Urothelium cell line (cell line): ENCODE data around the gene EIF4EBP2.
A peak's percentile ranks its signal among the peaks of the same experiment; 100 is the strongest.

Source experiments
- DNase-seq: peaks from one replicate; pipeline ENCODE4 v3.0.0; 2011; ENCODE audit warnings: low spot score, mixed read lengths
- FAIRE-seq: peaks from 2 replicates; lab custom pipeline; 2011; peaks lifted over from hg19 to GRCh38; lab: Jason Lieb, UNC

EIF4EBP2 gene

DNA sequence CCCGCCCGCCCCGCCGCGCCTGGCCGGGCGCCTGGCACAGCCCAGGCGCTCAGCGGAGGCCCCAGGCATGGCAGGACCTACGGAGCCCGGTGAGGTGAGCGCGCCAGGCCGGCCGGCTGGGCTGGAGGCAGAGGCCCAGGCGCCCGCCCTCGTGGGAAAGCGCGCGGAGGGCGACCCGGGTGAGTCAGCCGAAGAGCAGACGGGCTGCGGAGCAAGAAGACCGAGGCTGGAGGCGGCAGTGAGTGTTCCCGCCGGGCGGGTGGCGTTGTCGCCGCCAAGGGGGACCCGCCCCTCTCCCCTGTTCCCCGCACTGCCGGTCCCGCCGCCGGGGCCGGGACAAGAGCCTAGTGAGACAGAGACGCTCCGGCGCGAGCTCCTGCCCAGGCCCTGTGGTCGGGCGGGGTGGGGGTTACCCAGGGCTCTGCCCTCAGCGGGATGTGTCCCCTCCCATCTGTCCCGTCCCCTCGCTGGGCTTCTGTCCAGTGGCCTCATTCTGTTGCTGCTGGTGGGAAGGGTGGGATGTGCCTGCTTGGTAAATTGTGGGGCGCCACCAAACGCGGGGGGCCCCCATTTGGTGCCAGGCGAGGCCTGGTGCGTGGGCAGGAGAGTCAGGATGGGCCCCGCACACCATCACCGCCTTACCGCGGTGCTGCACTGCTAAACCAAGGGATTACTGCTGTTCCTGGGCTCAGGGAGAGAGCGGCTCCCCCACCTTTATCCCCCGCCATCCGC lies 54.5 kb downstream of the EIF4EBP2 start:
- peak; percentile 85 for DNase-seq
- FAIRE-seq, result peak; percentile 68

DNA sequence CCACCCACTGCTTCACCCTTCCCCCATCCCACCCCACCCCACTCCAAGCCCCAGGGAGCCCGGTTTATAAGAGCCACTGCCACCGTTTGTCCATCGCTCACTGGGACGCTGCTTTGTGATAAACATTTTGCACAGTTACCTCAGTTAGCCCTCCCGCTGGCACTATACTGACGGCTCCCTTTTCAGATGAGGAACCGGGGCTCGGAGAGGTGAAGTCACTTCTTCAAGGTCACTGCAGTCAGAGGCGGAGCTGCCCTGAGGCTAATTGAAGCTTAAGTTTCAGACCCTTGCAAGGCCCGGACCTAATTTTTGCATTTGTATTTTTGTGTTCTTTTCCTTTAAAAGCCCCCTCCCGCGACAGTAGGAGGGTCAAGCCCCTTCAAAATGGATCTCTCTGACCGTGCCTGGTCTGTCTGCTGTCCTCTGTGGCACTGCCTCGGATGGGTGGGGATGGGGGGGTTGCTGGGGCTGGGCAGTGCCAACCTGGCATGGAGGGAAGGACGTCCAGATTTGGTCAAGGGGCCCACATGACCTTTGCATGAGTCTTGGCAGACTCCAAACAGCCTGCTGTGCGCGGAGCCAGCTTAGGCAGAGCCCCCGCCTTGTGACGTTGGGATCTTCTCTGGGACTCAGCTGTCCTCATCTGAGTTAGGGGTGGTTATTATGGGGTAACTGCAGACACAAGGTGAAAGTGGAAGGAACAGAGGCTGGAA lies 55.3 kb downstream of the EIF4EBP2 start:
- DNase-seq (no peak), FAIRE-seq (peak; percentile 40)

DNA sequence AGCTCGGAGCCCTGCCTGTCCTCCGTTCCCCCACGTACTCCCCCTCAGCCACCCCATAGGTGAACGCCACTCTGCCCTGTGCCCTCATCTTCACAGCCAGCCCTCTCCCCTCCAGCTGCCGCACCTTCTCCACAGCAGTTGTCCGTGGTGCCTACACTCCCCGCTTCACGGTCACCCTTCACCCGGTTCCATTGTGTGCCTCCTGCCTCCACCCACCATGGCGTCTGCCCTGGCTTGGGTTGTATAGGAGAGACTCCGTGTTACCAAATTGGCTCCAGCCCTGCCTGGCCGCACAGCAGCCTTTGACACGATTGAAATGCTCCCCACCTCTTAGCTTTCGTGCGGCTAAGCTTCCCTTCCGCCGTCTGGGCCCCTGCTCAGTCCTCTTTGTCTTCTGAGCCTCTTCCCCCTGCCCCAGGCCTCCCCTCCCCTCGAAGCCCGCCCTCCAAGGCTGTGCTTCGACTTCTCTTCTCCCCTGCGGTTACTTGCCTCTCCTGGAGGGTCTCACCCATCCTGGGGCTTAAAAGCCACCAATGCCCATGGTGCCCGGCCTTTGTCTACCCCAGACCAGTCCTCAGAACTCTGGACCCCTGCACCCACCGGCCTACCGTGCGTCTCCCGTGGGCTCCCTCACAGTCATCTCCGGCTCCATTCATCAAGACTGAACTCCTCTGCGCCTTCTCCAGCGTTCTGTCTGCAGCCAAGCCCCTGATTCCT lies 56.0 kb downstream of the EIF4EBP2 start:
- peak; percentile 17 for FAIRE-seq
- no peak for DNase-seq

GRCh38 chr10:70461397-70462348 lies 57.7 kb downstream of the EIF4EBP2 start:
- DNase-seq (peak; percentile 85), FAIRE-seq (no peak)

GRCh38 chr10:70462349-70462984 lies 58.5 kb downstream of the EIF4EBP2 start:
- peak; percentile 81 for DNase-seq

DNA sequence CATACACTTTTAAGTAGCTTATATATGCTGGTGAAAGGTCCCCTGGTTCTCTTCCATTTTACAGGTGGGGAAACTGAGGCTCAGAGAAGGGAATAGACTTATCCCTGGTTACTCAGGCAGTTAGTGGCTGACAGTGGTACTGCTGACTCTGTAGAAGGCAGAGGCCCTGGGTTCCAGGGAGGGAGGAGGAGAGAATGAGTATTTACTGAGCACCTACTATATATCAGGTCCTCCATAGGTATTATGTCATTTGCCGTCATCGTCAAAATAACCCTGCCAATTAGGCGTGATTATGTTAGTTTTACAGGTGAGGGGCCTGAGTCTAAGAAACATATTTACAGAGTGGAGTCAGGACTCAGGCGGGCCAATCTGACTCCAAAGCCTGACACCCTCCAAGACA lies 61.3 kb downstream of the EIF4EBP2 start:
- DNase-seq, result no peak
- FAIRE-seq, result no peak

More at GRCh38 chr10:70462349-70462984, 58.5 kb downstream of the EIF4EBP2 start:
- FAIRE-seq, result peak; percentile 76

- DNase-seq, result no peak
- no peak for FAIRE-seq
These were observed 61.9 kb downstream of the EIF4EBP2 start for GRCh38 chr10:70465832-70466231.

- FAIRE-seq (no peak), DNase-seq (no peak)
These were observed 63.0 kb downstream of the EIF4EBP2 start for GRCh38 chr10:70466951-70467350.

- DNase-seq, result no peak
- FAIRE-seq, result peak; percentile 69
These were observed 69.0 kb downstream of the EIF4EBP2 start for GRCh38 chr10:70472799-70473454.

- DNase-seq (no peak), FAIRE-seq (peak; percentile 9)
These were observed 70.8 kb downstream of the EIF4EBP2 start for GRCh38 chr10:70474780-70475179.

DNA sequence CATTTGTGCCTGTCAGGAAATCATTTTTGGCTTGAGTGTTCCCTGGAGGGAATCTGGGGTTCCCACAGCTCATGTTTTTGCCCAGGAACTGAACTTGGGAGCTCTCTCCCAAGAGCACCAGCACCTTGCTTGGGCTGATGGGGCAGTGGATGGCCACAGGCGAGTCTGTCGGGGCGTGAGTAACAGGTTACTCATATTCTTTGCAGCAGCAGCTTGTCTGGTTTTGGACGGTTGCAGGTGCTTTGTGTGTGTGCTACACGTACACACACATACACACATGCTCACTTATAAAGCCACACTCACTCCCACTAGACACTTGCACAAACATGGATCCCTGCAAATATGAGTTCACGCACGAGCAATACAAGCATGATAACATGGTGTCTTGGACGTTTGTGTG lies 71.7 kb downstream of the EIF4EBP2 start:
- DNase-seq, result no peak
- no peak for FAIRE-seq

- peak; percentile 20 for FAIRE-seq
- DNase-seq, result no peak
These were observed 72.5 kb downstream of the EIF4EBP2 start for GRCh38 chr10:70476249-70477035.

DNA sequence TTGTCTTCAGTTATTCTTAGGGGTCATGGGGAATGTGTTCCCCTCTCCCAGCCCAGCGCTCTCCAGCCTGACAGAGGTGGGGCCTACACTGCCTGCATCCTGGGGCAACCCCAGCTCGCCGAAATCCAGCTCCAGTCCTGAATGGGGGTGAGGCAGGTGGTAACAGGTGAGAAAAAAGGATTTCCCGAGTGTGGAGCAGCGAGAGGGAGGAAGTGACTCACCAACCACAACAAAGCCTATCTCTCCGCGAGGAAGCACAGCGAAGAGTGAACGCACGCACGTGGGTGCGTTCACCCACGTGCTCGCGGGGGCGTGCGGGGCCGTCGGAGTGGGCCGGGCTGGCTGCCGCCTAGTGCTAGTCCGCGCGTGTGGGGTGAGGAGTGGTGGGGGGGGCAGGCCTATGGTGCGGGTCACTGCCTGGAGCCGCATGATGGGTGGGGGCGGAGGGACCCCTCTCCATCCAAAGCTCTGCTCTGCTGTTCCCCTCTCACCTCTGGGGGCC lies 73.8 kb downstream of the EIF4EBP2 start:
- peak; percentile 82 for DNase-seq
- FAIRE-seq, result peak; percentile 90
